ENCODE results near the gene RYR2. TPM values are rescaled to one million over a fixed set of nuclear protein-coding genes. Genes with fewer than 3 reads are reported as not detected.

RYR2 gene
- total and polyA plus RNA-seq, 3 donors from 2014 or later = 5.4 to 9.5 (median 9.1) TPM

DNA sequence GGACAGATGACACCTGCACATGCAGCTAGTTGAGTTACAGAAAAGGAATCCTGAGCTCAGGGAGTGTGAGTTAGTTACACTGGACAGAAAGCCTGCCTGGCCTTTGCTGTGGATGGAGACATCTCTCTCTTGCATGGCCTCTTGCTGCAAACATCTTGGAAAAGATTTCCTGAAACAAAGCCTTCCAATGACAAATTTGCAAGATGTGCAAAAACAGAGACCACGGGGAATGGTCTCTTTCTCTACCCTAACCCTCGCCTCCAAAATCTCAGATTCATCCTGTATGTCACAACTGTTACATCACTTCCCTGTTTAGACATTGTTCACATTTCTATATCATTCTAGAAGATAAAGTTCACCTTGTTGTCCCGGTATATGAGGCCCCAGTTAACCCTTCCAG lies 415.6 kb downstream of the RYR2 start:
- DNase-seq = no peak
- Histone ChIP-seq H3K36me3 (ENCODE audit: low read depth, missing control alignments) (no peaks in the 10 kb centered on the region), H3K27ac (no peak overlapping the region), H3K9me3 (no peaks in the 10 kb centered on the region), H3K4me3 (no peak overlapping the region), H3K27me3 (no peaks in the 10 kb centered on the region), H3K4me1 (no peaks in the 10 kb centered on the region)
- intact Hi-C loops (cut with DNase I; ENCODE audit: low total_unique reads) = no loop called here
- WGBS, 2 donors = 88 to 92% methylated on average over 3 of the region's 3 CpGs
- TF ChIP-seq, protein P1, sequence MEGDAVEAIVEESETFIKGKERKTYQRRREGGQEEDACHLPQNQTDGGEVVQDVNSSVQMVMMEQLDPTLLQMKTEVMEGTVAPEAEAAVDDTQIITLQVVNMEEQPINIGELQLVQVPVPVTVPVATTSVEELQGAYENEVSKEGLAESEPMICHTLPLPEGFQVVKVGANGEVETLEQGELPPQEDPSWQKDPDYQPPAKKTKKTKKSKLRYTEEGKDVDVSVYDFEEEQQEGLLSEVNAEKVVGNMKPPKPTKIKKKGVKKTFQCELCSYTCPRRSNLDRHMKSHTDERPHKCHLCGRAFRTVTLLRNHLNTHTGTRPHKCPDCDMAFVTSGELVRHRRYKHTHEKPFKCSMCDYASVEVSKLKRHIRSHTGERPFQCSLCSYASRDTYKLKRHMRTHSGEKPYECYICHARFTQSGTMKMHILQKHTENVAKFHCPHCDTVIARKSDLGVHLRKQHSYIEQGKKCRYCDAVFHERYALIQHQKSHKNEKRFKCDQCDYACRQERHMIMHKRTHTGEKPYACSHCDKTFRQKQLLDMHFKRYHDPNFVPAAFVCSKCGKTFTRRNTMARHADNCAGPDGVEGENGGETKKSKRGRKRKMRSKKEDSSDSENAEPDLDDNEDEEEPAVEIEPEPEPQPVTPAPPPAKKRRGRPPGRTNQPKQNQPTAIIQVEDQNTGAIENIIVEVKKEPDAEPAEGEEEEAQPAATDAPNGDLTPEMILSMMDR (IDR thresholded peaks at IDR 0.05) = no peak
- TF ChIP-seq POLR2A (IDR thresholded peaks at IDR 0.05) = no peak

DNA sequence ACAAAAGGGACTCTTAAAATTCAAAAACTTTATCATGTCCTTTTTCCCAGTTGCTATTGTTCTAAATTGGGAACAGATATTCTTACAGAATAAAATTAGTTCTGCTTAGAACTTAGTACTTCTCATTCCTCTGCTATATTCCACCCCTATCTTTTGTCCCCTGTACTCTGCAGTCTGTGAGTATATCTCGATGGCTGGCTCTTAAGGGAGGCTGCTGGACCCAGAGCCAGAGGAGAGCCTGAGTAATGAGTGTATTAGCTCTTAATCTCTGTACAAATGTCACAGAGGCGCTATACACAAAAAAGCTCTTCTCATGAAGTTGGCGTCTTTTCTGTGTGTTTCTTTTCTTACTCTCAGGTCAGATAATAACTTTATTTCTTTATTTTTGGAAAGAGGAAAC lies 425.3 kb downstream of the RYR2 start:
- intact Hi-C loops (cut with DNase I; ENCODE audit: low total_unique reads) = no loop called here
- TF ChIP-seq, protein P1 (IDR thresholded peaks at IDR 0.05) = no peak
- TF ChIP-seq POLR2A (IDR thresholded peaks at IDR 0.05) = no peak
- no peaks in the 10 kb centered on the region for H3K27me3 ChIP-seq
- H3K27ac ChIP-seq = no peak overlapping the region
- no peak overlapping the region for H3K4me3 ChIP-seq
- H3K9me3 ChIP-seq = no peaks in the 10 kb centered on the region
- H3K4me1 ChIP-seq = no peaks in the 10 kb centered on the region
- WGBS, 2 donors = 40 to 51% methylated on average over 3 of the region's 3 CpGs
- no peaks in the 10 kb centered on the region for H3K36me3 ChIP-seq (ENCODE audit: low read depth, missing control alignments)
- DNase-seq = no peak

DNA sequence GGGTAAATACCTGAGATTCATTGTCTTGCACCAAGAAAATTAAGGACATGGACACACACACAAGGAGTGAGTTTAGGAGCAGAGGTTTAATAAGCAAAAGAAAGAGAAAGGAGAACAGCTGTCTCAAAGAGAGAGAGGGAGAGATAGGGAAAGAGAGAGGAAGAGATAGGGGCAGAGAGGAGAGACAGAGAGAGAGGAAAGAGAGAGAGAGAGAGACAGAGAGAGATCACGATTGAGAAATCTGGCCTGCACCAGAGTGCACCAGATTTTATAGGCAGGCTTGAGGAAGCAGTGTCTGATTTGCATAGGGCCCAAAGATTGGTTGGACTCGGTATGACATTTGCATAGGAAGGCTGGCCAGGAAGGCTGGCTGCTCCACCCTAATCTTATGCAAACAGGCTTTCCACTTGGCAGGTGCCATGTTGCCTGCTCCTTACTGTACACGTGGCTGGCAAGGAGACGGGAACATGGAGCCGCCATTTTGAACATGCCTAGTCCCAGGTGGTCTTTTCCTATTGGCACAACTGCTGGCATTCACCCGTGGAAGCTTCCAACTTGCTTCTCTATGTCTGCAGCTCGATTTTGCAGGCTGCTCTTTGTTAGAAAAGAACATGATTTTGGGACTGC lies 428.8 kb downstream of the RYR2 start:
- Histone ChIP-seq H3K27ac (no peak overlapping the region), H3K4me3 (no peak overlapping the region), H3K4me1 (no peaks in the 10 kb centered on the region), H3K36me3 (ENCODE audit: low read depth, missing control alignments) (no peaks in the 10 kb centered on the region), H3K9me3 (no peaks in the 10 kb centered on the region), H3K27me3 (no peaks in the 10 kb centered on the region)
- DNase-seq = peak; percentile 31
- WGBS, 2 donors = 56 to 61% methylated on average over 7 of the region's 7 CpGs
- TF ChIP-seq POLR2A (IDR thresholded peaks at IDR 0.05) = no peak
- TF ChIP-seq, protein P1 (IDR thresholded peaks at IDR 0.05) = no peak
- intact Hi-C loops (cut with DNase I; ENCODE audit: low total_unique reads) = no loop called here

DNA sequence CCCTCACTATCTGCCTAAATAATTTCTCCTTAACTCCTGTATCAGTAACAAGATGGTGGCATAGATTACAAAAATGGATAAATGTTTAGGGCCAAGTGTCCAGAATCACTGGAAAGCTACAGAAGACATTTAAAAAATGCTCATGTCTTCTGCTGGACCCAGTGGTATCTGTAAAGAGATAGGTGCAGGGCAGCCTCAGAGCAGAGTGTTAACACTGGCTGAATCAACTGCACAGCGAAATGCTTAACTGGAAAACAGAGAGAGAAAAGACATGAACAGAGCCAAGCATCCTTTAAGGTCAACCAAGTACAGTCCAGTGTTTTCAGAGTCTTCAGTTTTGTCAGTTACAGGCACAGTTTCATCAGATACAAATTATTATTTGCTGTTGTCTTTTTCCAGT lies 429.4 kb downstream of the RYR2 start:
- DNase-seq = no peak
- Histone ChIP-seq H3K9me3 (no peaks in the 10 kb centered on the region), H3K4me3 (no peak overlapping the region), H3K4me1 (no peaks in the 10 kb centered on the region), H3K27me3 (no peaks in the 10 kb centered on the region), H3K36me3 (ENCODE audit: low read depth, missing control alignments) (no peaks in the 10 kb centered on the region), H3K27ac (no peak overlapping the region)
- TF ChIP-seq, protein P1 (IDR thresholded peaks at IDR 0.05) = no peak
- intact Hi-C loops (cut with DNase I; ENCODE audit: low total_unique reads) = no loop called here
- 0 to 29% methylated on average over 1 of the region's 1 CpG for WGBS, 2 donors

DNA sequence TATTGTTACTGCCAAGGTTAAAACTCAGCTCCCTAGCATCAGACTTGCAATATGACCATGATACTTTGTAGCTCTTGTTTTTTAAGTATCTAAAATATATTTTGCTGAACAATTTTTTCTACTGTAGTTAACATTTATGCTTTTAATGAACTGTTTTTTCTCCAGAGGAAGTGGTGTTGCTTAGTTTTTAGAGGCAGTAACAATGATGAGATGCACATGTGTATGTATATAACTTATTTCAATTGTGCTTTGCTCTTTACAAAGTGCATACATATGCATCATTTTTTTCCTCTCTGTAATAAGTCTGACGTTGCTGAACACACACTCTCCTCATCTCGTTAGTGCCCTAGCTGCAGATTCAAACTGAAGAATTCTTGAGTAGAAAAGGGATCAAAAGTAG lies 430.0 kb downstream of the RYR2 start:
- no peak for DNase-seq
- H3K27me3 ChIP-seq = no peaks in the 10 kb centered on the region
- no peaks in the 10 kb centered on the region for H3K4me1 ChIP-seq
- no peaks in the 10 kb centered on the region for H3K9me3 ChIP-seq
- no peaks in the 10 kb centered on the region for H3K36me3 ChIP-seq (ENCODE audit: low read depth, missing control alignments)
- H3K4me3 ChIP-seq = no peak overlapping the region
- WGBS, 2 donors = 0 to 20% methylated on average over 2 of the region's 2 CpGs
- H3K27ac ChIP-seq = no peak overlapping the region
- TF ChIP-seq POLR2A (IDR thresholded peaks at IDR 0.05) = no peak
- TF ChIP-seq, protein P1 (IDR thresholded peaks at IDR 0.05) = no peak
- intact Hi-C loops (cut with DNase I; ENCODE audit: low total_unique reads) = no loop called here
